Stimulated activated CD8-positive, alpha-beta memory T cell treated with anti-CD3 and anti-CD28 coated beads, Interleukin-15, amount 100 ng/mL, for 1 hour (primary cell): ENCODE measurements around the gene CD44.

Experiments
- DNase-seq: peaks from one replicate; pipeline ENCODE4 v3.0.0-alpha.2; 2020; ENCODE audit warnings: low read depth

The CD44 gene

DNA sequence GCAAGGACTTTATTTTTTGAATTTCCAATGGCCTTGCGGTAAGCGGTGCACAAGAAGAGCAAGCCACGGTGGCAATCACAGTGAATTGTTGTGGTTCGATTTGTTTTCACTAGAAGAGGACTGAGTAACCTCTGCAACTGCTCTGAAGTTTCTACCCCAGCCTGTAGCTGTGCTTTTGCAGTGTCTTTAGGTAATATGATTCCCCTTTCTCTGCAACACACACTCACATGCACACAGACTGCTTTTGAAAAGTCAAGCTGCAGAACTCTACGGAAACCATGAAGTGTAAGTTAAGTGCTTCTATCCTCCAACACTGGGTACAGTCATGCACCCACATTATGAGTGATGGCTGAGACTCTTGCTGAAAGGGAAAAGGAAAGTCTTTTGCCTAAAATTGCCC is 38.4 kb downstream of the CD44 start:
- no peak for DNase-seq

DNA sequence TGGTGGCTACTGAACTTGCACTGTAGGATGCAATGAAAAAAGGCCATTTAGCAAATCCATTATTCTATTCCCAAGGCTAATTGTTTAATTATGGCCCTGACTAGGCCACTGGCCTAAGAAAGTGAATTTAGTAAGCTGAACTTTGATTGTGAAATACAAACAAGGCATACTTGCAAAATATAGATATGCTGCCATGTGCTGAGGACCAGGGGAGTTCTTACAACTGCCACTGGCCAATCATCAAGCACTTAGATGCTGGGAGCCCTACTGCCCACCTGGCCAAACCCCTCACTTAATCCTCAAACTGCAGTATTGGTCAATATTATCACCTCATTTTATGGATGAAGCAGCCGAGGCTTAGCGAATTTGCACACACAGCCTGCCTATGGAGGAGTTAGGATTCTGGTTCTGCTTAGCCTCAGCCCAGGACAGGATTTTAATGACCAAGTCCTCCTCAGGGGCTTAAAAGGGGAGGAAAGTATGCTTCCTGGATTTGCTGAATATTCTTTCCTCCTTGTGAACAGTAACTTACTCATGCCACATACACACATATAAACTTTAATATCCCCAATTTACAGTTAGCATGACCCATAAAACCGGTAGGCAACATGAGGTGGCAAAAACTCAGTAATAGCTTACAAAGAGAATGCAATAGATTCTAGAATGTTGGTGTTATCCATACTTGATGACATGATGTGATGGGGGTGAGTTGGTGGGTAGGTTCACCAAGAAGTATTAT is 39.3 kb downstream of the CD44 start:
- no peak for DNase-seq

DNA sequence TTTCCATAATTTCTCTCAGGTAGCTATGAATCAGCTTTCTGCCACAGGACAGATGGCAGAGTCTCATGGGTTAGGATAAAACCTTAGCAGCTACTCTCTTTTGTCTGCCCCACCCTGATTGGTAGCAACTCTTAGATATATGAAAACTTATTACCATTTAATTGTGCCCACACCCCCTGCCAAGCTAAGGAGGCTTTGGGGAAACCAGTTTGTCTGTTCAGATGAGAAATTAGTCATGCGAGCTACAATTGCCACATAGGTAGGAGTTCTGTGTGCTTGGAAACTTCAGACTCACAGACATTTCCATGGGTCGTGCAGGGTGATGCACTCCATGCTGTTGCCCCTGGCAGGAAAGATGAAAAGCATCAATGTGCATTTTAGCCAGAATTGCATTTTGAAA is 39.9 kb downstream of the CD44 start:
- DNase-seq, result no peak

DNA sequence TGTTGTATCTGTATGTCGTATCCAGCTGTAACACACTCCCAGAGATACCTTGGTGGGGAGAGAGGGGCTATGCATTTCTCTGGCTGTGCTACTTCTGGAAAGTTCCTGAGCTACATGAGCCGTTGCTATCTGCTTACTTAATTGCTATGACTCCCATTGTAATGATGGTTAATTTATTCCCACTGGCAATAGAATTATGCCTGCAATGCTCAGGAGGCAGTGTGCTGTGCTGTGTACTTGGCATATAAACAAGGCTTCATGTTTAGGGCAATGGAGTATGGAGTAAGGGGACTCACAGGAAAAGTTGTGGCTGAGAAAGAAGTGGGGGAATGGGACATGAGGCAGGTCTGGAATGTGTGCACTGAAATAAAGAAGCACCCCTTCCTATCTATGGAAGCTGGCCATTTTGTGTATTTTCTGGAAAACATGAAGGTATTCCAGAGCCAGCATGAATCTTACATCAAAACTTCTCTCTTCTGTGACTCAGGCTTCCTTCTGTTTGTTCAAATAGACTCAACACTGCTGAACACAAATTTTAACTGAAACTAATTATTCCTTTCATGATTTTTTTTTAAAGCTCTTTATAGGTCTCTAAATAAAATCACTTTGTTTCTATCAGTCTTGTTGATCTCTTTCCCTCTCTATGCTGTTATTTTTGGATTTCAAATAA is 40.6 kb downstream of the CD44 start:
- no peak for DNase-seq

DNA sequence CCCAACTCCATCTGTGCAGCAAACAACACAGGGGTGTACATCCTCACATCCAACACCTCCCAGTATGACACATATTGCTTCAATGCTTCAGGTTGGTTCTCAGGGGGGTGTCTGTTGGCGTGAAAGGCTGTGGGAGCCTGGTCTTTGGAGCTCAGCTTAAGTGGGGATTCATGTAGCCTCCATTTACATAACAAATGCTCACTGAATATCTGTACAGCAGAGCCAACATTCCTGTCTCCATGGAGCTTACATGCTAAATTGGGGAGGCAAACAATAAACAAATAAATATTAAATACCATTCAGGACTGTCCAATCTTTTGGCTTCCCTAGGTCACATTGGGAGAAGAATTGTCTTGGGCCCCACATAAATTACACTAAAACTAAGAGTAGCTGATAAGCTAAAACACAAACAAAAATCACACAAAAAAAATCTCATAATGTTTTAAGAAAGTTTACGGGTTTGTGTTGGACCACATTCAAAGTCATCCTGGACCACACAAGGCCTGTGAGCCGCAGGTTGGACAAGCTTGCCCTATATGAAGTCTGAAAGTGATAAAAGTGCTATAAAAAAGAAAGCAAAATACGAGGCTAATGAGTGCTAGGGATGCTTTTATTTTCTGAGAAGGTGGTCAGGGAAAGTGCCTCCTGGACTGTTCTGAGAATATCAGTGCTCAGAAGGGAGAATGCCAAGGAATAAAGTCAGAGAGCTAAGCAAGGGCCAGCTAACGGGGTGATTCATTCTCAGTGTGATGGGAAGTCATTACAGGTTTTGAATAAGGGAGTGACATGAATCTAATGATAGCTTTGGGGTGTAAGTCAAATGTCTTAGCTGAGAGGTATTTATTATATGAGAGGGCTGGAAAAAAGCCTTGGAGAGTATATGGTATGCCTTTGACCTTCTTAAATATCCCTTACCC is 41.6 kb downstream of the CD44 start:
- DNase-seq, result no peak

DNA sequence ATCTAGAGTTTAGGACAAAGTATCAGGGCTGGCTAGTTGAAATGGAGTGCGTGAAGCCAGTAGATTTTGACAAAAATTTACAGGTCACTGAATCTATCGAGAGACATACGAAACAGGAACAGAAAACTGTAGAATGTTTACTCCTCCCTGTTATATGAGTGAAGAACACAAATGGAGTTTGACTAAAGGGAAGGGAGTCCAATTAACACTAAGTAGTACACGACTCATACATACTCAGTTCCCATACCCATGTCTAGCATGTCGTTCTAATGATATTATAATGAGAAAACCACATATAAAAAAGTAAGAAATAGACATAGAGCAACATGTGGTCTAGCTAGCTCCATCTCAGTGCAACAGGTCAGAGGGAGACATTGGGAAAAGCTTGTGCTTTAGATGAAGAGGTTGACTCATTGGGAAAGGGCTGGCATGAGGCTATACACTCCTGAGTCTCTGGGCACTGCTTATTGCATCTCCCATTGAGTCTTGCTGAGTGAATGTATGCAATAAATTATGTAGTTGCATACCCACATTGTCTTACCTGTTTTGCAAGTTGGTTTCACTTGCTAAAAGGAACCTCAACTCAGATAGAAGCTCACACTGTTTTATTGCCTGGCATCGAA is 43.5 kb downstream of the CD44 start:
- no peak for DNase-seq

DNA sequence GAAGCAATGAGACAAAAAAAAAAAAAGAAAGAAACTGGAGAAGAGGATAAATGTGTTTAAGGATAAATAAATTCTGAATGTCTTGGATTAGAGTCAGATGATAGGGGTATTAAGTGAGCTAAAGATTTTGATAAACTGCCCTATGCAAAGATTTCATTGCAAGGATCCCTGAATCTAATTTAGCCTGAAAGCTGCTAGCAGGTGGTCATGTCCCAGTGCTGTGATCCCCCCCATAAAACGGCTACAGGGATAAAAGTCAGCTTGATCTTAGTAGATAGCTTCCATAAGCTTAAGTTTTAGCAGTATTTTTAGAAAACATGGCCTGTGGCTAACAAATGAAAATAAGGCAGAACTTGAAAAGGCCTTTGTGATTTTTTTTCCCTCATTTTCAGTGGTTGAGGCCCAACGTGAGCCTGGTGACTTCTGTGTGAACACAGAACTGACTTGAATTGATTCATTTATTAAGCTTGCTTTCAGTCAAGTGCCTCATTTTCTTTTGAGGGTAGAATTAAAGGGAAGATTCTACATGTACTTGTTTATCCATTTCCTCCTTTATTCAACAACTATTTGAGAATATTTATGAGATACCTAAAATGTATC is 44.5 kb downstream of the CD44 start:
- DNase-seq, result no peak

DNA sequence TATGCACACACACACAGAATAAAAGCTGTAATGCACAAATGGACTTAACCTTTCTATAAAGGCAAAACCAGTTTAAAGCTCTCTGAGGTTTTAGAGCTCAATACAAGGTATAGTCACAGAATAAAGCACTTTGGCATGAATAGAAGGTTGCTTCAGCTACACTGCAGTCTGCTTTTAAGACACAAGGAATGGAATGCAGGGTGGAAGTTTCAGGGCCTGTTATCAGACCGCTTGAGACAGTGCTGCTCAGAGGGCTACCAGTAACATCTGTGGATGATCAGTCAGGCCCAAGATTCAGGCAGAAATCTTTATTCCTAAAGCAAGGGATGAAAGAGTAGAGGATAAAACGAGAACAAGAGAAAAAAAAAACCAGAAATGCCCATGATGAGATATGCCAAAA is 46.7 kb downstream of the CD44 start:
- no peak for DNase-seq

DNA sequence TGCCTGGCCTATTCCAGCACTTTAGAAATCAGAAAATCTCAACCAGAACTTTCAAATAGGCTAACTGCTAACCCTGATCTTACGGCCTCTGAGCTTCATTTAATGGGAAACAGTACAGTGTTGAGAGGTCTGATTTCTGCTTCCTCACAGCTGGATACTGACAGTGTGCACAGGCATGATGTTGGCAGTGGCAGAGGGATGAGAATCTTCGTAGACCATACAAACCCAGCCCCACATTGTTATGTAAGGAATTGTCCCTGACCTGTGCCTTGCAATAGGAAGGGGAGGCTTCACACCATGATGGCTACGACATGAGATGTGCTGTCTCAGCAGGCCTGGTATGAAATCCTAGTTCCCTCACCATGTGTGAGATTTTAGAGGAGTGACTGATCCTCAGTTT is 49.0 kb downstream of the CD44 start:
- DNase-seq, result no peak

DNA sequence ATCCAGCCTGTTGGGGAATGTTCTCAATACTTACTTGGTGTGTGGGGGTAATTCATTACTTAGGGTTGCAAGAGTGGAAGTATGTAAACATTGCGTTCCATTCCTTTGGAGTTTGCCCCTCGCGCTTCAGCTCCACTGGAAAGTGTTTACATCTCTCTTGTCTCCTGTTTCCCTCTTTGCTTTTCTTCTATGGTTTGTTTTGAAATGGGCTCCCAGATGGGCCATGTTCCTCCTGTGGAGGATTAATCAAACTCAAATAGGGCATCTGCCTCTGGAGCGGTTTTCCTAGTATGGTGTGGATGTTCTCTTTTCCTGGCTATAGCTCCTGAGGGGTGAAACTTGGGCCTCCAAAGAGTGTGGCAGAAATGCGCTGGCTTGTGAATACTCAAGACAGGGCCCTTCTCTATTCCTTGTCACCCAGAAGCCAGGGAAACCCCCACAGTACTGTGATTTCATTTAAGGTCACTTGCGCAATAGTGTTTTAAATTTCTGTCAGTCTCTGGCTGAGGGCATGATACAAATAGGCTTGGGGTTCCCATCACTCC is 51.9 kb downstream of the CD44 start:
- no peak for DNase-seq

DNA sequence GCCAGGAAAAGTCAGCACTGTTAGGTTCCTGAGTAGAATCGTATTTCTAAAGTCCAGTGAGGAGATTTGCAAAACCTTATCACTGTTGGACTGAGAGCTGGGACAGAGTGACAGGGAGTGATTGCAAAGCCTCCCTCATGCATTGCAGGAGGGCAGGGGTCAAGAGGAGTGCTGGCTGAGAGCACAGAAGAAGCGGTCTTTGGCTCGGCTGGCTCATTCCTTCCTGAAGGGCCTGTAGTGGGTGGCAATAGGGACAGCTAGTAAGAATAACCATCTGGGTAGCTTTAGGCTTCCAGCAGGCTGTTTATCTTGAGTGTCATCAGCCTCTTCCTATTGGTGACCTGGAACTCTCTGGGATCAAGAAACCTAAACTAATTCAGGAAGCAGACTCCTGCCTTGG is 53.4 kb downstream of the CD44 start:
- DNase-seq, result no peak

DNA sequence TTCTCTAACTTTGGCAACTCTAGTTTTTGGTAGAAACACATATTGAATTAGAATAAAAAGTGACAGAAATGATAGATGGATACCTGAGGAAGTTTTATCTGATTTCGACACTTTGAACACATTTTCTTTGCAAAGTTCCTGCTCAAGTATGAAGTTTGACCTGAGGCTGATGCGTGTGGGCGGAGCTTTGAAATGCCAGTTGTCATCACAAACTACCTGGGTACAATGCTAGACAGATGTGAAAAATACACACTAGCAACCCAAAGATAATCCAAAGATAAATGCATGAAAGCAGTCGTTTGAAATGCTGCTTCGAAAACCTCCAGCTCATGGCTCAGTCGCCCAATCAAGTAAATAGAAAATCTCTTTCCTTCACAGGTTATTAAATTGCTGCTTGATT is 54.8 kb downstream of the CD44 start:
- no peak for DNase-seq

DNA sequence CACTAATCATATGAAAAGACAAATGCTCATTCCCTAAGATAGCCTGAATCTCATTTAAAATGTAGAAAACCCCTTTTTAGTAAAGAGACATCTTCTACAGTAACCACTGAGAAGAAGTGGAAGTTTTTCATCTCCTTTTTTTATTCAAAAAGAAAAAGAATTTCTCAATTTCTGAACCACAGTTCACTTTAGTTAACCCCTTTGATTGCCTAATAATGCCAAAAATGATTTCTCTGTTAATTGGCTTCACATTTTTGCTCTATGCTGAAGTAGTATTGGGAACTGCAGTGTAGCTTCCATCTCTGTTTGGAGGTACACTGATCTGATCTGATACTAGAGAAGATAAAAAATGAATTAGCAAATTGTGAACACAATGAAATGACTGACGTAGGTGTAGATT is 58.3 kb downstream of the CD44 start:
- DNase-seq, result no peak

DNA sequence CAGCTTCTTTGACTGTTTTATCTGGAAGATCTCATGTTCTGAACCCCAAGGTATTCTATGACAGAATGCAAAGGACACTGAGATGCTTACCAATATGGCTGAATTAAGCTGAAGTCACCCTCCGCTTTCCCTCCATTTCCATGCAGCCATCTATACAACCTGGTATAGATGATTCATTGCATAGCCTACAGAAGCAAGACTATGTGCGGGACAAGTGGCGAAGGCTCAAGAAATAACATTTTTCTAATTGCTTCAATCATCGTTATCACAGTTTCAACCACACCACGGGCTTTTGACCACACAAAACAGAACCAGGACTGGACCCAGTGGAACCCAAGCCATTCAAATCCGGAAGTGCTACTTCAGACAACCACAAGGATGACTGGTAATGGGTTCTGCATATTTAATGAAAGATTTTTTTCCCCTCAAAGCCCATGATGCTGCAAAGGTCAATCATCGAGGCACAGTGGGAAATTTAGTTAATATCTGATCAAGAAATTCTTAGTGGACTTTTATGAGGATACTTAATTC is 61.9 kb downstream of the CD44 start:
- DNase-seq, result no peak

DNA sequence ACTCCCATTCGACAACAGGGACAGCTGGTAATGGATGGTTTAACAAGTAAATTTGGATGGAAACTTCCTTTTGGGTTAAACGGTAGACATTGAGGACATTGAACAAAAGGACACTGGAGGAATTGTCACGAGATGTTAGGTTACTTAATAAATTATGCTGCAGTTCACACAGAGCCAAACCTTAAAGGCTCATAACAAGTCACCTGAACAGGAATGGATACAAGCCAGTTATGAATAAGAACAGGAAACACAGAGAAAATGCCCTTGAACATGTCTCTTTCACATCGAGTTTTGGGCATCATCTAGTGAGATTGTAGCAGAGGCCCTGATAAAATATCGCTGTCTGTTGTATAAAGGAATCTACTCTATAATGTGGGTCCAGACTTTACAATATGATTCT is 65.6 kb downstream of the CD44 start:
- no peak for DNase-seq

DNA sequence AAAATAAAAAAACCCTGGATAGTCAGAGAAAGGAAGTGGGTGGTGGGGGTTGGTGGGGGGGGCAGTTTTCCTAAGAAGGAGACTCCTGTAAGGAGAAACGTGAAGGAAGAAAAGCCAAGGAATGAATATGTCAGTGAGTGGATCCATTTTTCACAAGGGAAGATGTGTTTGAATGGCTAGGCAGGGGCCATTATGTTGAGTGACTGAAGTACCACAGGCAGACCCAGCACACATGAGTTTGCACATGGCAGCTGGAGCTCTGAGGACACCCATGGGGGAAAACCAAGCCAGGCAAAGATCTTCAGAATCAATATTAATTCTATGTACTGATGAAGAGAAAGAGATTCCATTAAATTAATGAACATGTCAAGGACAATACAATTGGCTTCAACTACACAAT is 67.6 kb downstream of the CD44 start:
- DNase-seq, result no peak

DNA sequence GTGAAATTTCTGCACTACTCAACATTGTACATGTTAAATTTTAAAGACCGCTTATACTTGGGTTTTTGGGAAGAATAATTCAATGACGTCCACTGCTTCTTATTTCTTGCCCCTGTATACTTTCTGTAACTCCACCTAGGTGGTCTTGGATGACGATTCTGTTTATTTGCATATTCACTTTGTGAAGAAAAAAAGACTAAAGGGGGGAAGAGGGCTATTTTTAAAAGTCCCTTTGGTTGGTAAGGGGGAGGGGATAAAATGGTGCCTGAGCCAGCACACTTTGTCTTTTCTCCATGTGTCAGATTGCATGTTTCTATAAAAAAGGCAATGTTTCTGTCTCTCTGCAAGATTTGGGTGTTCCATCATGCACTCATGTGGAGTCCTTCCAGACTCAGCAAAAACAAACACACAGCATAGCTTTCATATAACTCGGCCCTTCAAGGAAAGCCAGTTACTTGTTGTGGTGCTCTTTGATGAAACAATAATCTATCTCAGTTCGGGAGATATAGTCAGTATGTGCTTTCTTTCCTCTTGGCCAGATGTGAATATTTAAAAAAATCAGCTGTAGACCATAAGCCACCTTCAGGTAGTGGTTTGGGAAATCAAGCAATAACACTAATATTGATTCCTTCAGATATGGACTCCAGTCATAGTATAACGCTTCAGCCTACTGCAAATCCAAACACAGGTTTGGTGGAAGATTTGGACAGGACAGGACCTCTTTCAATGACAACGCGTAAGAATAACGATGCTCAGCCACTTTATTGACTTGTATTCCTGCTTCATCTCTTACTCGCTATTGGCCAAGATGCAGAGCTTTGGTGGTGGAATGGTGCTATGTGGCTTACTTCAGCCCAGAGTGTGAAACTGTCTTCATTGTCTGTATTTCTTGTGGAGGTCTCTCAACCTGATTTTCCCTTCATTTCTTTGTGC is 68.8 kb downstream of the CD44 start:
- no peak for DNase-seq

DNA sequence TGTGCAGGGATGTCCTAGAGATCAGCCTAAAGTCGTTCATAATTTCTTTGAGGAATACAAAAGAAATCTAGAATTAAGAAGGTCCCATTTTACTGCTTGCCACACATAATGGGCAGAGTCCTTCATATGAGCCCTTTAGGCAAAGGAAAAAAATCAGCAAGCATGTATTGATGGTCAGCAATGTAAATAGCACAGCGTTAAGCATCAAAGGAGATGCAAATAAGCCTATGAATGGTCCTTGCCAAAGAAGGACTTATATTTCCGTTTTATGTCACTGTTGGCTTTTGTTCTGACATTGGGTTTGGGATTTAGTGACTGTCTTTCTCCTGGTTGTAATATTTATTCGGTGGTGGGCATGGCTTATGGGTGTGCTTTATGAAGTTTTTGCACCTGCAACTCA is 69.8 kb downstream of the CD44 start:
- DNase-seq, result no peak

DNA sequence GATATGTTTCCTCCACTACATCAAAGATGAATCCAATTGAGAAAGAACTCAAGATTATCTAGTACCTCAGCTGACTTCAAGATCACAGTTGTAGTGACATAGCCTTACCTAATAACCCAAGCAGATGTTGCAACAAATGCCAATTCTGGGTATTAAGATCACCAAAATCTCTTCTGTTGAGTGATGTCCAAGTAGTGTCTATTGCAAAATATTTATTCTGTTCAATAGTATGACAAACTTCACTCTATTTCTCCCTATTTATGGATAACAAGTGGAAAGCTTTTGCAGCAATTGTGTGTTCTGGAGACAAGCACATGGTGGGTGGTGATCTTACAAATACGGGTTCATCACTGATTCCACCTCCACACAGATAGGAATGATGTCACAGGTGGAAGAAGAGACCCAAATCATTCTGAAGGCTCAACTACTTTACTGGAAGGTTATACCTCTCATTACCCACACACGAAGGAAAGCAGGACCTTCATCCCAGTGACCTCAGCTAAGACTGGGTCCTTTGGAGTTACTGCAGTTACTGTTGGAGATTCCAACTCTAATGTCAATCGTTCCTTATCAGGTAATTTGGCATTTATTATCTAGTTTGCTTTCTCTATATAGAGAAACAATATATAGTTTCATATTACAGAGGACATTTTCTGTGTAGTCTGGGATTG is 72.0 kb downstream of the CD44 start:
- DNase-seq, result no peak

DNA sequence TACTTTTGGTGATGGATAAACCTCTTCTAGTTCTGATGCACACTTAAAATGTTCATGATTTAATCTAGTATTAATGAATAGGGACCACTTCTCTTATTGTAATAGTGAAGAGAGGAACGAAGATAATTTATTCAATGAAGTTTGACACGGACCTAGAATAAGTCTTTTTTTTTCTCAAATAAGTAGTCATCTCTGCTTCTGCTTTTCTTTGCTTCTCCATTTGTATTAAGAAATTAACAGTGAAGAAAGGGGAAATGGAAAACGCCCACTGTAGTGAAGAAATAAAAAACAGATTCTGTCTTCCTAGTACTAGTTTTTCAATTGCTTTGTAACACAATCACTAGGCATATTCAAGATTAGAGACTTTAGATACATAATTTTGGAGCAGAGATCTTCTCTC is 73.0 kb downstream of the CD44 start:
- DNase-seq, result no peak
